HUES48 (cell line): ENCODE data around the gene ADCY3.

Experiments used
- H3K27ac ChIP-seq: one replicate; pipeline ENCODE4 v1.7.0; 2013; ENCODE audit warnings: low read depth, low read length, inconsistent platforms
- H3K27me3 ChIP-seq: 2 replicates; pipeline ENCODE4 v1.6.1; 2013; ENCODE audit warnings: mild to moderate bottlenecking, low read length; ENCODE audit not compliant: control insufficient read depth, insufficient read depth
- H3K36me3 ChIP-seq: 2 replicates; pipeline ENCODE4 v1.6.1; 2013; ENCODE audit warnings: low read length; ENCODE audit not compliant: control insufficient read depth, insufficient read depth
- H3K4me1 ChIP-seq: 2 replicates; pipeline ENCODE4 v1.6.1; 2013; ENCODE audit warnings: mild to moderate bottlenecking, low read length; ENCODE audit not compliant: control insufficient read depth, insufficient read depth
- H3K4me3 ChIP-seq: 2 replicates; pipeline ENCODE4 v1.5.1; 2013; ENCODE audit warnings: mild to moderate bottlenecking, low read depth, low read length
- H3K9ac ChIP-seq: 2 replicates; pipeline ENCODE4 v1.6.1; 2013; ENCODE audit warnings: mild to moderate bottlenecking, low read depth, low read length, moderate library complexity
- H3K9me3 ChIP-seq: 2 replicates; pipeline ENCODE4 v1.6.1; 2013; ENCODE audit warnings: low read length; ENCODE audit not compliant: control insufficient read depth, insufficient read depth

Gene ADCY3

GRCh38 chr2:24861500-24861899 is 58.5 kb downstream of the ADCY3 start:
- H3K9me3 ChIP-seq = no peaks in the 10 kb centered on the region
- no peaks in the 10 kb centered on the region for H3K36me3 ChIP-seq
- H3K4me3 ChIP-seq = no peak overlapping the region
- no peaks in the 10 kb centered on the region for H3K27me3 ChIP-seq
- H3K27ac ChIP-seq = no peak overlapping the region
- H3K9ac ChIP-seq = no peak overlapping the region
- no peaks in the 10 kb centered on the region for H3K4me1 ChIP-seq

GRCh38 chr2:24860631-24861030 is 59.4 kb downstream of the ADCY3 start:
- H3K4me1 ChIP-seq = no peaks in the 10 kb centered on the region
- no peaks in the 10 kb centered on the region for H3K36me3 ChIP-seq
- no peaks in the 10 kb centered on the region for H3K27me3 ChIP-seq

DNA sequence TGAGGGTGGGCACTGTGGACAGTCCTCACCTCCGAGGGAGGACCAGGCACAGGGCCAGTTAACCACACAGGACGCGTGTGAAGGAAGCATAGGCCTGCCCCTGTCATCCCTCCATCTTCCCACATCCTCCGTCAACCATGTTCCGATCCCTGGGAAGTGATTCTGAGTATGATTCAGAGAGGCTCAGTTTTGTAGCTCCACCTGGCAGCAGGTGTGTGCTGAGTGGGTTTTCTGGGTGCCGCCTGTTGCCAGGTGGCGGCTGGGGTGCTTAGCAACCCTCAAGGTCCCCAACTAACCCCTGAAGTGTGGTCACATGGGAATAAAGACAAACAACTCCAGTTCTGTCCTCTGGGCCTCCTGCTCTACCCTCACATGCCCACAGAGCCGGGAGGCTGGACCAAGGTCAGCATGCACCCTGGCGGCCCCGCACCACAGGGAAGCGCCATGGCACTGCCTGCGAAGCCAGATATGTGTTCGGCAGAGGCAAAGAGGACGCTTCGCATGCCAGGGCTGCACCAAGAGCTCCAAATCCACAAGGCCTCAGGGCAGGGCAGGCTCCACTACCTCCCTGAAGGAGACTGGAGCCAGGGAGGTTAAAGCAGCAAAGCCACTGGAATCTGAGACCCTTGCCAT is 60.0 kb downstream of the ADCY3 start:
- no peak overlapping the region for H3K27ac ChIP-seq
- H3K9ac ChIP-seq = no peak overlapping the region
- H3K9me3 ChIP-seq = no peaks in the 10 kb centered on the region
- H3K4me3 ChIP-seq = no peak overlapping the region
- H3K36me3 ChIP-seq = no peaks in the 10 kb centered on the region
- H3K4me1 ChIP-seq = no peaks in the 10 kb centered on the region
- H3K27me3 ChIP-seq = no peaks in the 10 kb centered on the region

More at GRCh38 chr2:24860631-24861030, 59.4 kb downstream of the ADCY3 start:
- Histone ChIP-seq H3K27ac (no peak overlapping the region), H3K9me3 (no peaks in the 10 kb centered on the region), H3K4me3 (no peak overlapping the region), H3K9ac (no peak overlapping the region)

- H3K9me3 ChIP-seq = no peaks in the 10 kb centered on the region
- H3K9ac ChIP-seq = no peak overlapping the region
- no peak overlapping the region for H3K4me3 ChIP-seq
- no peaks in the 10 kb centered on the region for H3K27me3 ChIP-seq
- no peaks in the 10 kb centered on the region for H3K36me3 ChIP-seq
- no peak overlapping the region for H3K27ac ChIP-seq
- H3K4me1 ChIP-seq = no peaks in the 10 kb centered on the region
These were observed 61.0 kb downstream of the ADCY3 start for GRCh38 chr2:24858996-24859395.

DNA sequence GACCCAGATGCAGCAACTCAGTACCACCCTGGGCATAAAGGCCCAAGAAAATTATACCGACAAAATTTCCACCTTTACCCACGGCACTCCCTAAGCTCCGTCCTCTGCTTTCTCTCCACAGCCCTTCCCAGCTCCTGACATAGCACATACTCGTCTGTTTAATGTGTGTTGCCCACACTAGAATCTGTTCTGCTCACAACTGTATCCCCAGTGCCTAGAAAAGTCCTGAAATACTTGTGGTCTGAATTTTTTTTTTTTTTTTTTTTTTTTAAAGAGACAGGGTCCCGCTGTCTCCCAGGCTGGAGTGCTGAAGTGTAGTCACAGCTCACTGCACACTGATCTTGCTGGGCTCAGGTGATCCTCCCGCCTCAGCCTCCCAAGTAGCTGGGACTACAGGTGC is 62.3 kb downstream of the ADCY3 start:
- Histone ChIP-seq H3K27me3 (no peaks in the 10 kb centered on the region), H3K27ac (no peak overlapping the region), H3K9me3 (no peaks in the 10 kb centered on the region), H3K36me3 (no peaks in the 10 kb centered on the region), H3K4me1 (no peaks in the 10 kb centered on the region), H3K4me3 (no peak overlapping the region), H3K9ac (no peak overlapping the region)

GRCh38 chr2:24856791-24857211 is 63.2 kb downstream of the ADCY3 start:
- no peak overlapping the region for H3K9ac ChIP-seq

DNA sequence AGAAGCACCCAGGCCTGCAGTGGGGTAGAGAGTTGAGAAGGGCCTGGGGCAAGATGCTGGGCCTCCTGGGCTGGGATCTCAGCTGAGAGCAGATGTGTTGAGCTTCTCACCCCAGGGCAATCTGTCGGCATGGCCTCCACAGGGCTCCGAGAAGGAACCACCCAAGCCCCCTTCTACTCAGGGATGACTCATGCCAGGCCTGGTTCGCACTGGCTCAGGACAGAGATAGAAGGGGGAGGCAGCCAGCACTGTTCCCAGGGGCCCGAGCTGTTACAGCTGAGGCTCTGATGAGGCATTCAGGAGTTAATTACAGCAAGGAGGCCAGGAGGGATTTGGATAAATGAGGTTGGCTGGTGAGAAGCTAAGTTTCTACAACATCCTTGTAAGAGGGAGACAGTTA is 64.3 kb downstream of the ADCY3 start:
- H3K9ac ChIP-seq = no peak overlapping the region
- no peaks in the 10 kb centered on the region for H3K36me3 ChIP-seq
- H3K27me3 ChIP-seq = no peaks in the 10 kb centered on the region
- H3K4me3 ChIP-seq = no peak overlapping the region
- no peaks in the 10 kb centered on the region for H3K4me1 ChIP-seq
- no peak overlapping the region for H3K27ac ChIP-seq
- no peaks in the 10 kb centered on the region for H3K9me3 ChIP-seq

More at GRCh38 chr2:24856791-24857211, 63.2 kb downstream of the ADCY3 start:
- H3K27ac ChIP-seq = no peak overlapping the region
- H3K36me3 ChIP-seq = no peaks in the 10 kb centered on the region
- no peaks in the 10 kb centered on the region for H3K4me1 ChIP-seq
- H3K27me3 ChIP-seq = no peaks in the 10 kb centered on the region
- no peak overlapping the region for H3K4me3 ChIP-seq
- H3K9me3 ChIP-seq = no peaks in the 10 kb centered on the region

DNA sequence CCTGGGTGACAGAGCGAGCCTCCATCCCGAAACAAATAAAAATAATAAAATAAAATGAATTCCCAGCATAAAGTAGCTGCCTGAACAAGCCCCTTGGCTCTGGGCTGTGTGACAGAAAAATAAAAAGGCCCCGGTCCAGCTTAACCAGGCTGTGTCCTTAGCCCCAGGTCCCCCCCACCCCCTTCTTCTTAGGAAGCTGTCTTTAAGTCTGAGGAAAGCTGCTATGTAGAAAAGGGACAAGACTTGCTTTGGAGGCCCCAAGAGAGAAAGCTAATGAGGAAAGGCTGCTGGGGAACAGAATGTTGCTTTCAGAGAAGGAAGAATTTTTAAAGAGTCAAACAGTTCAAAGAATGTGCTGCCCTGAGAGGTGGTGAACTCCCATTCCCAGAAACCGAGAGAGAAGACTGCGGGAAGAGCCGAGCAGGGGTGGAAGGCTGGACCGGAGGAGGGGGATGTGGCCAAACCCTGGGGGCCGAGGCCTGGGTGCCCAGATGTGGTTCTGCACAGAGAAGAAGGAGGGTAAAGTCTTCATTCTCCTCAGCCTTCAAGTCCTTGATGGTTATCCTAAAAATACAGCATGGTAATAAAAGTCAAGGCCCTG is 64.9 kb downstream of the ADCY3 start:
- no peaks in the 10 kb centered on the region for H3K36me3 ChIP-seq
- H3K4me3 ChIP-seq = no peak overlapping the region
- no peaks in the 10 kb centered on the region for H3K9me3 ChIP-seq
- H3K4me1 ChIP-seq = no peaks in the 10 kb centered on the region
- H3K27me3 ChIP-seq = no peaks in the 10 kb centered on the region
- no peak overlapping the region for H3K9ac ChIP-seq
- no peak overlapping the region for H3K27ac ChIP-seq

DNA sequence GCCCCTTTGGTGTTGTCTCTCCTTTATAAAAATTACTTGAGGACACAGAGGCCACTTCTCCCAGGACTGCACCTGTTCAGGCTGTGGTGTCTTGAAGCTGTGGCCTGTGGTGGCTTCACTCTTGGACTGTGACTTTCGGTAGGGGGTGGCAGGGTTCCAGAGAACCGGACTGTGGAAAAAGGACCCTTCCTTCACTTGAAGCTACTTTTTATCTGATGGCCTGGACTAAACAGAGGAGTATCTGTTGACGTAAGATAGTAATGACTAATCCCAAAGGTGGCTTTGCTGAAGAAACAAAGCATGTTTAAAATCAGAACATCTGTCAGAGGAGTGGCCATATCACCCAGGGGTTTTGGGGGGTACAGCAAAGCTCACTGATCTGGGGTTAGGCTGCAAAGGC is 66.0 kb downstream of the ADCY3 start:
- Histone ChIP-seq H3K27ac (no peak overlapping the region), H3K36me3 (no peaks in the 10 kb centered on the region), H3K9ac (no peak overlapping the region), H3K9me3 (peaks cover 2% of the 10 kb centered on the region; the same call in 1 of the 2 replicates), H3K4me1 (no peaks in the 10 kb centered on the region), H3K27me3 (no peaks in the 10 kb centered on the region), H3K4me3 (no peak overlapping the region)

DNA sequence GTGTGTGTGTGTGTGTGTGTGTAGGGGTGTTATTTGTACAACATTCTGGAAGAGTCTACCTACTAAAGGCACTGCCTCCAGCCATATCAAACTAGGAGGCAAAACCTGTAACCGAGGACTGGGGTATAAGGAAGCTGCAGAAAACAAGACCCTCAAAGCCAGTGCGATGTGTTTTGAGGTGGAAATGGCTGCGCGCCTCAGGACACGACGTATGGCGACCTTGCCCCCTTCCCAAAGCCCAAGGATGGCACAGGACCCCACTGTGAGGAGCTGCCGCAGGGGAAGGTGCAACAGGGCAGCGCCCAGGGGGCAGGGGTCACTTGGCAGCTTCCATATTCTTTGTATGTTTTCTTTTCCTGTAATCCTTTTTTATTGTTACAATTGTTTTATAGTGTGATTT is 67.0 kb downstream of the ADCY3 start:
- Histone ChIP-seq H3K27ac (no peak overlapping the region), H3K36me3 (no peaks in the 10 kb centered on the region), H3K4me3 (no peak overlapping the region)

DNA sequence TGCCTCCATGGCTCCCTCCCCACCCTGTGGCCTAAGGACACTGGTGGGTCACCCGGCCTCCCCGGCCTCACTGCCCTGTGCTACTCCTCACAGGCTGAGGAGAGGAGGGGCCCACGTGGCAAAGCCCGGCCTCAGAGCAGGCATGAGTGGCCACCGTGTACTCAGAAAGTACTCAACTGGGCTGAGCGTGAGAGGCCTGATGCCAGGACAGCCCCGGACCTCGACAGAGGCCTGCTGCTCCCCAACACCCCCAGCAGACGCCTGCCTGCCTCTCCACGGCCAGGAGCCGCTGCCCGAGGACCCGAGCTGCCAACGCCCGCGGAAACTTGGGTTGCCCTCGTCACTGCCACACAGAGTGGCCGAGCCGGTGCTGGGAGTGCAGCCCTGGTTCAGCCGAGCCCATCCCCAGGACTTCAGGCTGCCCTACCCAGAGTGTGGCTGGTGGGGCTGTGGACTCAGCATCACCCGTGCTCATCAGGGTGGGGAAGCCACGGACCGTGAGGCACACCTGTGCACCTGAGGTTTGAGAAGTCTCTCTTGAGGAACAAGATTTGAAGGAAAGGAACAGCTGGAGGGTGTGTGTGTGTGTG is 67.5 kb downstream of the ADCY3 start:
- peaks cover 7% of the 10 kb centered on the region for H3K9me3 ChIP-seq
- H3K27ac ChIP-seq = no peak overlapping the region
- no peaks in the 10 kb centered on the region for H3K27me3 ChIP-seq
- H3K4me3 ChIP-seq = no peak overlapping the region
- no peaks in the 10 kb centered on the region for H3K36me3 ChIP-seq
- no peak overlapping the region for H3K9ac ChIP-seq
- H3K4me1 ChIP-seq = no peaks in the 10 kb centered on the region

More for the DNA sequence above, 67.0 kb downstream of the ADCY3 start:
- Histone ChIP-seq H3K9ac (no peak overlapping the region), H3K27me3 (no peaks in the 10 kb centered on the region), H3K9me3 (peaks cover 7% of the 10 kb centered on the region), H3K4me1 (no peaks in the 10 kb centered on the region)
